Activated naive CD4-positive, alpha-beta T cell treated with anti-CD3 and anti-CD28 coated beads, Interleukin-2, amount 50 U/mL, for 16 hours (primary cell): ENCODE data around the gene STARD8.

ENCODE experiments used
- DNase-seq: peaks from one replicate; pipeline ENCODE4 v3.0.0-alpha.2; 2020

STARD8 gene

GRCh38 chrX:68753218-68753617 is 105.8 kb downstream of the STARD8 start:
- DNase-seq = no peak

- no peak for DNase-seq
Observed at GRCh38 chrX:68754406-68754805, 106.9 kb downstream of the STARD8 start.

GRCh38 chrX:68755616-68756125 is 108.2 kb downstream of the STARD8 start:
- no peak for DNase-seq

- DNase-seq = no peak
Observed at GRCh38 chrX:68757331-68757730, 109.9 kb downstream of the STARD8 start.

- no peak for DNase-seq
Observed at GRCh38 chrX:68757731-68758130, 110.3 kb downstream of the STARD8 start.

- DNase-seq = no peak
Observed at GRCh38 chrX:68758671-68759070, 111.2 kb downstream of the STARD8 start.

GRCh38 chrX:68761086-68761485 is 113.6 kb downstream of the STARD8 start:
- DNase-seq = no peak

GRCh38 chrX:68762766-68763165 is 115.3 kb downstream of the STARD8 start:
- DNase-seq = no peak

GRCh38 chrX:68763481-68763880 is 116.0 kb downstream of the STARD8 start:
- no peak for DNase-seq
